Vagina (tissue), 2 donors: ENCODE measurements around the gene SLC25A51.

Source experiments
- POLR2A ChIP-seq, 2 donors: fragments of 450-650 bp; IDR thresholded peaks; one replicate each; pipeline ENCODE4 v1.6.1; 2017; ENCODE audit warnings: antibody characterized with exemption in 2 of 2, mild to moderate bottlenecking in 2 of 2, moderate library complexity in 2 of 2
- POLR2AphosphoS5 ChIP-seq, 2 donors: sonication (generic); formaldehyde crosslinking; IDR thresholded peaks; one replicate each; pipeline ENCODE4 v1.9.0; 2017; ENCODE audit warnings: antibody characterized with exemption in 2 of 2, mild to moderate bottlenecking in 2 of 2, low read depth in 1 of 2; ENCODE audit not compliant: insufficient read depth in 1 of 2
- TF ChIP-seq, protein P1 (sequence below), 3 experiments: fragments of 450-650 bp in 2 of 3; fragments of 200-600 bp in 1 of 3; sonication (generic) in 1 of 3; IDR thresholded peaks; one replicate each; pipeline ENCODE4 v1.5.1; 2017 to 2019; ENCODE audit warnings: antibody characterized with exemption in 3 of 3, mild to moderate bottlenecking in 2 of 3, moderate library complexity in 2 of 3

DNA sequence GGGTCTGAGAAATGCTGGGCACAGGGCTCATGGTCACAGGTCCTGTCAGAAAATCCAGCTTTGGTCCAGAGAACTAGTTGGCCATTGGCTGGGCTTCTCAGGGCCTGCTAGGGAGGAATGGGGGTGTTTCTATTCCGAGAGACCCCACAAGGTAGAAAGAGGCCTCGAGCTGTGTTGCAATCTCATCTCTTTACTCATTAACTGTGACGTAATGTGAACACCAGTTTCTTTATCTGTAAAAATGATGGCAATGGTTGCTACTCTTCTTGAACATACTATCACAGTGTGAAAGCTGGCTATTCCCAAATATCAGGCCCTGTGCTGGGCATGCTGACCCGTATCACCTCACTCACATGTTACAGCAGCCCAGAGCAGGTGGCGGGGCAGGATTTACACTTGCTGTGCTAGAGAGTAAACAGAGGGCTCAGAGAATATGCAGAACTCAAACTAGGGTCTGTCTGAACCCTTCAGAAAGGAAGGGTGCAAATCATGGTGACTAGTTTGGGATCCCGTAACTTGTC lies 35.7 kb upstream of the SLC25A51 start:
- TF ChIP-seq, protein P1, sequence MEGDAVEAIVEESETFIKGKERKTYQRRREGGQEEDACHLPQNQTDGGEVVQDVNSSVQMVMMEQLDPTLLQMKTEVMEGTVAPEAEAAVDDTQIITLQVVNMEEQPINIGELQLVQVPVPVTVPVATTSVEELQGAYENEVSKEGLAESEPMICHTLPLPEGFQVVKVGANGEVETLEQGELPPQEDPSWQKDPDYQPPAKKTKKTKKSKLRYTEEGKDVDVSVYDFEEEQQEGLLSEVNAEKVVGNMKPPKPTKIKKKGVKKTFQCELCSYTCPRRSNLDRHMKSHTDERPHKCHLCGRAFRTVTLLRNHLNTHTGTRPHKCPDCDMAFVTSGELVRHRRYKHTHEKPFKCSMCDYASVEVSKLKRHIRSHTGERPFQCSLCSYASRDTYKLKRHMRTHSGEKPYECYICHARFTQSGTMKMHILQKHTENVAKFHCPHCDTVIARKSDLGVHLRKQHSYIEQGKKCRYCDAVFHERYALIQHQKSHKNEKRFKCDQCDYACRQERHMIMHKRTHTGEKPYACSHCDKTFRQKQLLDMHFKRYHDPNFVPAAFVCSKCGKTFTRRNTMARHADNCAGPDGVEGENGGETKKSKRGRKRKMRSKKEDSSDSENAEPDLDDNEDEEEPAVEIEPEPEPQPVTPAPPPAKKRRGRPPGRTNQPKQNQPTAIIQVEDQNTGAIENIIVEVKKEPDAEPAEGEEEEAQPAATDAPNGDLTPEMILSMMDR (IDR thresholded peaks at IDR 0.05) = no peak
- no peak for TF ChIP-seq POLR2AphosphoS5 (IDR thresholded peaks at IDR 0.05; ENCODE audit: insufficient read depth in 1 of 2, low read depth in 1 of 2)
- no peak for TF ChIP-seq POLR2A (IDR thresholded peaks at IDR 0.05)
